Ascending aorta (tissue), 2 donors: ENCODE data around the gene SLC10A1. TPM values are rescaled to one million over a fixed set of nuclear protein-coding genes. Genes with fewer than 3 reads are reported as not detected.

Source experiments
- DNase-seq, 2 donors: peaks; one replicate each; pipeline ENCODE4 v3.0.0-alpha.2; 2019; ENCODE audit warnings: low spot score in 2 of 2
- H3K27ac ChIP-seq, 2 donors: fragments of 200-600 bp; sonication (generic); one replicate each; pipeline ENCODE4 v1.5.1; 2016 to 2017; ENCODE audit warnings: mild to moderate bottlenecking in 1 of 2
- H3K27me3 ChIP-seq: fragments of 200-600 bp; sonication (generic); one replicate; pipeline ENCODE4 v1.5.1; 2017
- H3K36me3 ChIP-seq, 2 donors: fragments of 200-600 bp; sonication (generic); one replicate each; pipeline ENCODE4 v1.5.1; 2016
- H3K4me1 ChIP-seq, 2 donors: fragments of 200-600 bp; sonication (generic); one replicate each; pipeline ENCODE4 v1.5.1; 2016 to 2017; ENCODE audit warnings: mild to moderate bottlenecking in 1 of 2
- H3K4me3 ChIP-seq, 2 donors: fragments of 200-600 bp; sonication (generic); one replicate each; pipeline ENCODE4 v1.5.1; 2016 to 2017; ENCODE audit warnings: mild to moderate bottlenecking in 1 of 2
- H3K9me3 ChIP-seq, 2 donors: fragments of 200-600 bp; sonication (generic); one replicate each; pipeline ENCODE4 v1.5.1; 2016
- CTCF ChIP-seq, 3 experiments: fragments of 200-600 bp in 2 of 3; fragments of 450-650 bp in 1 of 3; sonication (generic) in 2 of 3; IDR thresholded peaks; one replicate each; pipeline ENCODE4 v1.5.1; 2016 to 2019; ENCODE audit warnings: antibody characterized with exemption in 3 of 3, mild to moderate bottlenecking in 1 of 3, moderate library complexity in 1 of 3
- intact Hi-C: fragments of 100-400 bp; cut with DNase I; formaldehyde crosslinking; loops from one replicate; pipeline ENCODE4 v1.15.1; 2023
- total RNA-seq: library from RNA; depleted of rRNA; stranded (reverse); fragments of >200 nt; gene quantifications from one replicate; pipeline ENCODE4 v1.1.0, GENCODE V29; 2016

SLC10A1 gene
- total RNA-seq, 1 donor from 2014 or later = not detected

DNA sequence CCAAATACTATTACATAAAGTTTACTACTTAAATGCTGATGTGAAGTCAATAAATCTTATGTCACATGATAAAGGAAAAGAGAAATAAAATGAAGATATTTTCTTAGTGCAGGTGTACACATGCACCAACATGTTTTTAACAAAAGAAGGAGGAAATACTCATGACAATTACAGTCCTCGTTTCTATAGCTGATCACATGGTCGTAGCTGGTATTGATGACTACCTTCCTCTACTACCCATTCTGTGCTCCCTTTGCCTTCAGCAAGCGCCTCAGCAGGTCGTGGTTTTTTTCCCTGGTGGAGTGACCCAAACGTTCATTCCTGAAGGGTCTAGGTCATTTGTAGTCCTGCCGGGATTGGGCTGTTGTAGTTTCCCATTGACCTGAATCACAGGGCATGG, 25.4 kb upstream of the SLC10A1 start:
- Histone ChIP-seq H3K27me3 (no peaks in the 10 kb centered on the region), H3K9me3 (no peaks in the 10 kb centered on the region), H3K27ac (no peak overlapping the region), H3K4me3 (no peak overlapping the region), H3K36me3 (no peaks in the 10 kb centered on the region), H3K4me1 (no peaks in the 10 kb centered on the region)
- intact Hi-C loops = no loop called here
- TF ChIP-seq CTCF (IDR thresholded peaks at IDR 0.05) = no peak
- DNase-seq = no peak

DNA sequence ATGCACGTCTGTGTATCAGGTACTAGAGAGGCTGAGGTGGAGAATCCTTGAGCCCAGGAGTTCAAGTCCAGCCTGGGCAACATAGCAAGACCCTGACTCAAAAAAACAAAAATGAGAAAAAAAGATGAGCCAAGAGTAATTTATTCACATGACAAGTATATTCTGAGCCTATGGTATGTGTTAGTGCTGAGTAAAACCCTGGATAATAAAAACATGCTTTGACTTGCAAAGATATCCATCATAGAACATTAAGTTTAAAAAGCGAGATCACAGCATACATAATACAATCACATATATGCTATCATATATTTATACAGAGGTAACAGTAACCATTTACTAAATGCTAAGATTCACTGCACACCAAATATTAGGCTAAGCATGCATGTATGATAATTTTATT, 23.9 kb upstream of the SLC10A1 start:
- H3K4me3 ChIP-seq = no peak overlapping the region
- TF ChIP-seq CTCF (IDR thresholded peaks at IDR 0.05) = no peak
- H3K36me3 ChIP-seq = no peaks in the 10 kb centered on the region
- H3K4me1 ChIP-seq = no peaks in the 10 kb centered on the region
- intact Hi-C loops = no loop called here
- H3K9me3 ChIP-seq = no peaks in the 10 kb centered on the region
- no peak overlapping the region for H3K27ac ChIP-seq
- no peak for DNase-seq
- no peaks in the 10 kb centered on the region for H3K27me3 ChIP-seq

DNA sequence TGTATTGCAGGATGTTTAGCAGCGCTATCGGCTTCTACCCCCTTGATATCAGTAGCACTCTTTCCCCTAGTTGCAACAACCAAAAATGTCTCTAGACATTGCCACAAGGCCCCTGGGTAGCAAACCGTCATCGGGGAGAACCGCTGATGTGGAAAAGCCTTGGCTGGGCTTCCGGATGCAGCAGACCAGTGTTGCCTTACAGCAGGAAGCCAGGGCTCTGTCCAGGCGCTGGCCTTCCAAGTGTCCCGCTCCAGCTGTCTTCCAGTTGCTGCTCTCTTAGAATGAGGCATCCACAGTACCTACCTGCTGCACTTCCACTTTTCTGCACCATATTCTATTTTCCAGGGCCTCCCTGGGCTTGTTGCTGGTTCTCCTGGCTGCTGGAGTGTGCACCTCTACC, 22.6 kb upstream of the SLC10A1 start:
- no peaks in the 10 kb centered on the region for H3K27me3 ChIP-seq
- no peaks in the 10 kb centered on the region for H3K9me3 ChIP-seq
- no peak for DNase-seq
- H3K36me3 ChIP-seq = no peaks in the 10 kb centered on the region
- no peak overlapping the region for H3K4me3 ChIP-seq
- H3K4me1 ChIP-seq = no peaks in the 10 kb centered on the region
- no peak overlapping the region for H3K27ac ChIP-seq
- no peak for TF ChIP-seq CTCF (IDR thresholded peaks at IDR 0.05)
- intact Hi-C loops = loop anchor here (5.0 kb wide), 2 partner anchors 253 to 893 kb away; no protein-coding TSS in a partner anchor

- Histone ChIP-seq H3K36me3 (no peaks in the 10 kb centered on the region), H3K4me3 (no peak overlapping the region)
These were observed 21.7 kb upstream of the SLC10A1 start for GRCh38 chr14:69818758-69819191.

GRCh38 chr14:69816216-69816615, 19.2 kb upstream of the SLC10A1 start:
- Histone ChIP-seq H3K4me1 (no peaks in the 10 kb centered on the region), H3K36me3 (no peaks in the 10 kb centered on the region), H3K4me3 (no peak overlapping the region), H3K27ac (no peak overlapping the region), H3K27me3 (no peaks in the 10 kb centered on the region), H3K9me3 (no peaks in the 10 kb centered on the region)
- DNase-seq = no peak
- no peak for TF ChIP-seq CTCF (IDR thresholded peaks at IDR 0.05)
- intact Hi-C loops = loop anchor here (5.0 kb wide), 2 partner anchors 256 to 896 kb away; no protein-coding TSS in a partner anchor

More at GRCh38 chr14:69818758-69819191, 21.7 kb upstream of the SLC10A1 start:
- Histone ChIP-seq H3K9me3 (no peaks in the 10 kb centered on the region), H3K27ac (no peak overlapping the region), H3K27me3 (no peaks in the 10 kb centered on the region), H3K4me1 (no peaks in the 10 kb centered on the region)
- TF ChIP-seq CTCF (IDR thresholded peaks at IDR 0.05) = peak; percentile 67 to 91 (median 72)
- peak in 1 of 2 donors; percentile 67 for DNase-seq
- intact Hi-C loops = loop anchor here (1.0 to 5.0 kb wide), 3 partner anchors 209 to 894 kb away; no protein-coding TSS in a partner anchor

DNA sequence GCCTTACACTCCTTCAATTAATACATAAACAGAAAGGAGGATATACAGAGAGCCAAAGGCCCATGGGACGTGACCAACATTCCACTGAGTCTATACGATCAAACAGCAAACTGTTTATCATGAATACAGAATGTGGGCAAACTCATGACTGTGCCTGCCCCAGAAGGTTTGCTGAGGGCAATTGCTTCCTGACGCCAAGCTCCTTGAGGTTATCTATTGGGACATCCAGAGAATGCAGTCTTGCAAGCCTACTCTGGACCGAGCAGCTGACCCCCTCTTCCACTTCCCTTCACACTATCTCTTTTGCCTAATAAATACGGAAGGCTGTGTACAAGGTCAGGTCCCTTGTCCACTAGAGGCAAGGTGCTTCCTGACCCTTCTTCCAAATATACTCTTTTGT, 18.5 kb upstream of the SLC10A1 start:
- Histone ChIP-seq H3K9me3 (no peaks in the 10 kb centered on the region), H3K27me3 (no peaks in the 10 kb centered on the region), H3K27ac (no peak overlapping the region), H3K36me3 (no peaks in the 10 kb centered on the region), H3K4me1 (no peaks in the 10 kb centered on the region), H3K4me3 (no peak overlapping the region)
- intact Hi-C loops = loop anchor here (5.0 kb wide), 2 partner anchors 257 to 897 kb away; no protein-coding TSS in a partner anchor
- no peak for TF ChIP-seq CTCF (IDR thresholded peaks at IDR 0.05)
- no peak for DNase-seq
